Hindlimb muscle (tissue), 1 donor: ENCODE measurements around the gene TIAM2. TPM values are rescaled to one million over a fixed set of nuclear protein-coding genes. Genes with fewer than 3 reads are reported as not detected.

ENCODE experiments used
- DNase-seq: peaks from one replicate; pipeline ENCODE4 v3.0.0-alpha.2; 2013
- polyA plus RNA-seq: library from polyadenylated mRNA; unstranded; fragments of 120-200 nt; gene quantifications from one replicate; pipeline ENCODE4 v1.2.1, GENCODE V29; 2013; ENCODE audit not compliant: insufficient read length

TIAM2 gene
- polyA plus RNA-seq, 1 donor: 13.6 TPM

- DNase-seq: no peak
These were observed 31.0 kb downstream of the TIAM2 start for GRCh38 chr6:155026022-155026705.

GRCh38 chr6:155026706-155027045 is 31.6 kb downstream of the TIAM2 start:
- DNase-seq: no peak

GRCh38 chr6:155030148-155030720 is 35.1 kb downstream of the TIAM2 start:
- DNase-seq: no peak

- DNase-seq: no peak
These were observed 36.0 kb downstream of the TIAM2 start for GRCh38 chr6:155031091-155031490.

- no peak for DNase-seq
These were observed 38.1 kb downstream of the TIAM2 start for GRCh38 chr6:155033021-155033791.

- DNase-seq: no peak
These were observed 41.8 kb downstream of the TIAM2 start for GRCh38 chr6:155036907-155037306.

GRCh38 chr6:155038104-155038503 is 43.0 kb downstream of the TIAM2 start:
- DNase-seq: no peak

GRCh38 chr6:155038527-155038926 is 43.4 kb downstream of the TIAM2 start:
- no peak for DNase-seq

GRCh38 chr6:155039618-155040017 is 44.5 kb downstream of the TIAM2 start:
- no peak for DNase-seq

- no peak for DNase-seq
These were observed 45.0 kb downstream of the TIAM2 start for GRCh38 chr6:155040154-155040553.

GRCh38 chr6:155040901-155041650 is 46.0 kb downstream of the TIAM2 start:
- no peak for DNase-seq

GRCh38 chr6:155041741-155042279 is 46.7 kb downstream of the TIAM2 start:
- peak; percentile 61 for DNase-seq

GRCh38 chr6:155042983-155043382 is 47.9 kb downstream of the TIAM2 start:
- DNase-seq: no peak

- no peak for DNase-seq
These were observed 50.7 kb downstream of the TIAM2 start for GRCh38 chr6:155045561-155046404.

GRCh38 chr6:155047523-155047922 is 52.4 kb downstream of the TIAM2 start:
- no peak for DNase-seq

GRCh38 chr6:155050311-155050710 is 55.2 kb downstream of the TIAM2 start:
- DNase-seq: no peak

- no peak for DNase-seq
These were observed 59.6 kb downstream of the TIAM2 start for GRCh38 chr6:155054491-155055250.

- no peak for DNase-seq
These were observed 60.6 kb downstream of the TIAM2 start for GRCh38 chr6:155055729-155056128.

GRCh38 chr6:155056756-155057155 is 61.6 kb downstream of the TIAM2 start:
- DNase-seq: no peak

GRCh38 chr6:155061381-155061780 is 66.3 kb downstream of the TIAM2 start:
- no peak for DNase-seq

GRCh38 chr6:155062866-155063341 is 67.8 kb downstream of the TIAM2 start:
- no peak for DNase-seq
